Ecto neural progenitor cell (in vitro differentiated cells): ENCODE measurements around the gene STX19.
A peak's percentile ranks its signal among the peaks of the same experiment; 100 is the strongest.
"Not testable (repeated sequence)": the region's sequence is repeated elsewhere in the genome, so short reads cannot be mapped to it uniquely, and the experiment has no call there.

Experiments used
- DNase-seq: peaks from one replicate; pipeline ENCODE4 v3.0.0-alpha.2; 2018; ENCODE audit warnings: low spot score

STX19 gene

GRCh38 chr3:93973131-93974126 is 55.0 kb downstream of the STX19 start, which contains the start of gene PROS1:
PROS1 (minus strand) TSS chr3:93973896; CDS start chr3:93973749, 147 bp downstream.
- DNase-seq, result peak; percentile 81

DNA sequence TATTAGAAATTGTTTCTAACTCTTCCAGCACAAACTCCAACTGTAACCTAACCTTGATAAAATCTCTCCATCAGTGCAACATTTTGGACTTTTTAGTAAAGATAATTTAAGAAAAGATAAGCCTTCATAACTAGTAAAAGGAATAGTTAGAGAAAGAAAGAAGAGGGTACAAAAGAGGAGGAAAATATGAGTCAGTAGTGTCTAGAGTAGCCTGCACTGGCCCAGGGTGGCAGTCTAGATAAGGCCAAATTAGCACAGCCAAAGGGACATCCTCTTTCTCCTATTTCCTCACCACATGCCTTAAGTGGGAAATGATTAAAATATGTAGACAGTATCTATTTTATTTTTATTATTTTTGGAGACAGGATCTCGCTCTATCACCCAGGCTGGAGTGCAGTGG is 58.4 kb downstream of the STX19 start:
- DNase-seq, result no peak

DNA sequence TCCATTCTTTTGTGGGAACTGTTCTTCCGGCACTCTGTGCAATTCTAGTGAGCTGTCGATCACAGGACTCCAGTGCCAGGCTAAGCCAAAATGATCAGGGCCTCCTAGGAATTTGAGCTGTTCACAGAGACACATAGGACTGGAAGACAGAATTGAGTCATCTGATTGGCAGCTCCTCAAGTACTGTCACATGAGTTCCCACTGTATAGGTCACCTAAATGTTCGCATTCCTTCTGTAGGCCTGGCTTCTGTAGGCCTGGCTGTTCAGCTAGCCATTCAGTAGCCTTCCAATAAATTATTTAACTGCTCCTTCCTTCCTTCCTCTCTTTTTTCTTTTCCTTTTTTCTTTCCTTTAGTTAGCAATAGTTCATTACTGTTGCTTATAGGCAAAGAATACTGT is 59.0 kb downstream of the STX19 start:
- no peak for DNase-seq

DNA sequence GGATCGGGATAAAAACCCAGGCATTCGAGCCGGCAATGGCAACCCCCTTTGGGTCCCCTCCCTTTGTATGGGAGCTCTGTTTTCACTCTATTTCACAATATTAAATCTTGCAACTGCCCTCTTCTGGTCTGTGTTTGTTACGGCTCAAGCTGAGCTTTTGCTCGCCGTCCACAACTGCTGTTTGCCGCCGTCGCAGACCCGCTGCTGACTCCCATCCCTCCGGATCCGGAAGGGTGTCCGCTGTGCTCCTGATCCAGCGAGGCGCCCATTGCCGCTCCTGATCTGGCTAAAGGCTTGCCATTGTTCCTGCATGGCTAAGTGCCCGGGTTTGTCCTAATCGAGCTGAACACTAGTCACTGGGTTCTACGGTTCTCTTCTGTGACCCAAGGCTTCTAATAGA is 63.3 kb downstream of the STX19 start:
- not testable (repeated sequence) for DNase-seq
